Measurements from ENCODE around the gene ZNRF1.

The ZNRF1 gene

DNA sequence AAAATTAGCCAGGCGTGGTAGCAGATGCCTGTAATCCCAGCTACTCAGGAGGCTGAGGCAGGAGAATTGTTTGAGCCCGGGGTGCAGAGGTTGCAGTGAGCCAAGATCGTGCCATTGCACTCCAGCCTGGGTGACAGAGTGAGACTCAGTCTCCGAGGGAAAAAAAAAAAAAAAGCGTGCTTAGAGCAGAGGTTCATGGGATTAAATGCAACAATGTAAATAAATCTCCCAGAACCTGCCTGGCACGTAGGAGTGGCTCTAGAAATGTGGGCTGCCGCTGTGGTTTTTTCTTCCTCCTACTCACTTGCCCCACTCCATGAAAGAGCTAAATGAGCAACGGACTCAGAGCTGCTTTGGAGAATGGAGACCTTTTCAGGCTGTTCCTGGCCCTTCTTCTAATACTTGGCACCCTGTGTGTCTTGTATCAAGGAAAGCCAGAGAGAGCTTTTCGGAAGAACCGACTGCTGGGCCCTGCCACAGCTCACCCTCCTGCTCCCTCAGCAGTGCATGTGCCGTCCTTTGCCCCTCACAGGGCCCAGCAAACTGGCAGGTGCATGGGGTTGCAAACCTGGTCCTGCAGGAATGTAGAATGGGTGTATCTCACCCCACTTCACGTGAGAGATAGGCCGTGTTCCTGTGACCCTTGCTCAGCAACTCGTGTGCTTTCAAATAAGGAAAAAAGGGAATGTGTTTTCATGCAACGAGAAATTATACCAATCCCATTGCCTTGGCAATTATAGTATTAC is 65.8 kb downstream of the ZNRF1 start:
- no peak for TF ChIP-seq CTCF (IDR thresholded peaks at IDR 0.05; ENCODE audit: low read length, missing control alignments)
- no peak overlapping the region for H3K4me3 ChIP-seq (replicated peaks; ENCODE audit: low read depth, low read length)

GRCh38 chr16:75065149-75065505 is 66.3 kb downstream of the ZNRF1 start:
- no peak overlapping the region for H3K4me3 ChIP-seq (replicated peaks; ENCODE audit: low read depth, low read length)
- DNase-seq (ENCODE audit: low read depth), result no peak
- TF ChIP-seq CTCF (IDR thresholded peaks at IDR 0.05; ENCODE audit: low read length, missing control alignments), result no peak

More for the DNA sequence above, 65.8 kb downstream of the ZNRF1 start:
- DNase-seq (ENCODE audit: low read depth), result no peak

GRCh38 chr16:75065521-75066149 is 66.8 kb downstream of the ZNRF1 start:
- no peak for DNase-seq (ENCODE audit: low read depth)
- no peak overlapping the region for H3K4me3 ChIP-seq (replicated peaks; ENCODE audit: low read depth, low read length)
- TF ChIP-seq CTCF (IDR thresholded peaks at IDR 0.05; ENCODE audit: low read length, missing control alignments), result no peak

DNA sequence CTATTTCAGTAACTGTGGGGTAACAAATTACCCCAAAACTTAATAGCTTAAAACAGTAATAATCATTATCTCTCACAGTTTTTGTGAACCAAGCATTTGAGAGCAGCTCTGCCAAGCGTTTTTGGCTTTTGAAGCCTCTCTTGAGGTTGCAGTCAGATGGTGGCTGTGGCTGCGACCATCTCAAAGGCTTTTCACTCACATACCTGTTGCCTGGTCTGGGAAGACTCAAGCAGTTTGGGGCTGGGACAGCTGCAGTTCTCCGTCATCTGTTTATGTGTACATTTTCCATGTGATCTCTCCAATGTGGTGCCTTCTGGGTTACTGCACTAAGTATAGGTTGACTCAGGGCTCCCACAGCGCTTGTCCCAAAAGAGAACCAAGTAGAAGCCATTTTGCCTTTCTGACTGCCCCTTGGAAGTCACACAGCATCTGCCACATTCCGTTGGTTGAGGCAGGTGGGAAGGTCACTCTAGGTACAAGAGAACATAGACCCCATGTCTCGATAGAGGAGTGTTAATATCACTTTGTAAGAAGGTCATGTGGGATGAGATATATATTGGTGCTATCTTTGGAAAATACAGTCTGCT is 68.1 kb downstream of the ZNRF1 start:
- no peak for TF ChIP-seq CTCF (IDR thresholded peaks at IDR 0.05; ENCODE audit: low read length, missing control alignments)
- no peak overlapping the region for H3K4me3 ChIP-seq (replicated peaks; ENCODE audit: low read depth, low read length)
- no peak for DNase-seq (ENCODE audit: low read depth)

GRCh38 chr16:75068085-75069031 is 69.5 kb downstream of the ZNRF1 start:
- TF ChIP-seq CTCF (IDR thresholded peaks at IDR 0.05; ENCODE audit: low read length, missing control alignments), result no peak
- H3K4me3 ChIP-seq (replicated peaks; ENCODE audit: low read depth, low read length), result no peak overlapping the region
- DNase-seq (ENCODE audit: low read depth), result no peak

GRCh38 chr16:75070012-75070841 is 71.4 kb downstream of the ZNRF1 start:
- no peak for DNase-seq (ENCODE audit: low read depth)
- no peak overlapping the region for H3K4me3 ChIP-seq (replicated peaks; ENCODE audit: low read depth, low read length)
- no peak for TF ChIP-seq CTCF (IDR thresholded peaks at IDR 0.05; ENCODE audit: low read length, missing control alignments)
